Fibroblast of villous mesenchyme (primary cell): ENCODE measurements around the gene EED. TPM values are rescaled to one million over a fixed set of nuclear protein-coding genes. Genes with fewer than 3 reads are reported as not detected.

Source experiments
- DNase-seq: peaks from one replicate; pipeline ENCODE4 v3.0.0-alpha.2; 2010; ENCODE audit warnings: low read depth
- H3K4me3 ChIP-seq: 2 replicates; pipeline ENCODE4 v1.5.1; 2011; ENCODE audit warnings: low read depth, mild to moderate bottlenecking, low read length
- CTCF ChIP-seq: IDR thresholded peaks from 2 replicates; pipeline ENCODE4 v1.5.1; 2012; ENCODE audit warnings: low read depth, mild to moderate bottlenecking, low read length; ENCODE audit not compliant: insufficient read depth
- total RNA-seq: library from RNA; depleted of rRNA; stranded (reverse); fragments of >200 nt; gene quantifications from 2 replicates; pipeline ENCODE4 v1.2.3, GENCODE V29; 2012

EED gene
- total RNA-seq: 15.5 and 25.9 TPM in 2 replicates

- peak within 1 kb of the TSS; percentile 93 for H3K4me3 ChIP-seq
- no peak for TF ChIP-seq CTCF
- DNase-seq: peak; percentile 96
Observed at GRCh38 chr11:86244522-86245368, at the start of gene EED. EED (plus strand) TSS chr11:86244753; CDS start chr11:86245230, 477 bp downstream.

- no peak for TF ChIP-seq CTCF
- no peak for DNase-seq
- H3K4me3 ChIP-seq: no peak overlapping the region
Observed at GRCh38 chr11:86194998-86195397, 49.6 kb upstream of the EED start.

GRCh38 chr11:86196085-86196696, 48.4 kb upstream of the EED start:
- no peak for DNase-seq
- no peak for TF ChIP-seq CTCF
- H3K4me3 ChIP-seq: no peak overlapping the region

GRCh38 chr11:86196913-86197312, 47.6 kb upstream of the EED start:
- H3K4me3 ChIP-seq: no peak overlapping the region
- TF ChIP-seq CTCF: no peak
- no peak for DNase-seq

- TF ChIP-seq CTCF: no peak
- H3K4me3 ChIP-seq: no peak overlapping the region
- no peak for DNase-seq
Observed at GRCh38 chr11:86197448-86197847, 47.1 kb upstream of the EED start.

GRCh38 chr11:86198139-86198538, 46.4 kb upstream of the EED start:
- no peak overlapping the region for H3K4me3 ChIP-seq
- TF ChIP-seq CTCF: no peak
- DNase-seq: no peak
